Endodermal cell (in vitro differentiated cells): ENCODE measurements around the gene TPX2. TPM values are rescaled to one million over a fixed set of nuclear protein-coding genes. Genes with fewer than 3 reads are reported as not detected.
A peak's percentile ranks its signal among the peaks of the same experiment; 100 is the strongest.

Experiments used
- DNase-seq: peaks from one replicate; pipeline ENCODE4 v3.0.0-alpha.2; 2017
- H3K27ac ChIP-seq: 2 replicates; pipeline ENCODE4 v1.5.1; 2013; ENCODE audit warnings: mild to moderate bottlenecking, low read depth, low read length, moderate library complexity
- H3K27me3 ChIP-seq: 2 replicates; pipeline ENCODE4 v1.6.1; 2013; ENCODE audit warnings: mild to moderate bottlenecking, low read length, moderate library complexity; ENCODE audit not compliant: insufficient read depth, control insufficient read depth, poor library complexity, severe bottlenecking
- H3K36me3 ChIP-seq: 2 replicates; pipeline ENCODE4 v1.7.0; 2013; ENCODE audit warnings: mild to moderate bottlenecking, low read length, moderate library complexity; ENCODE audit not compliant: control insufficient read depth, insufficient read depth
- H3K4me1 ChIP-seq: one replicate; pipeline ENCODE4 v1.7.0; 2013; ENCODE audit warnings: low read length; ENCODE audit not compliant: control insufficient read depth, insufficient read depth
- H3K4me3 ChIP-seq: 2 replicates; pipeline ENCODE4 v1.5.1; 2013; ENCODE audit warnings: mild to moderate bottlenecking, low read length, moderate library complexity
- H3K9ac ChIP-seq: 2 replicates; pipeline ENCODE4 v1.6.1; 2013; ENCODE audit warnings: mild to moderate bottlenecking, low read length, moderate library complexity; ENCODE audit not compliant: poor library complexity, severe bottlenecking; ENCODE audit errors: extremely low read depth
- H3K9me3 ChIP-seq: 2 replicates; pipeline ENCODE4 v1.6.1; 2013; ENCODE audit warnings: mild to moderate bottlenecking, low read length, moderate library complexity; ENCODE audit not compliant: control insufficient read depth
- H3K27ac Mint-ChIP-seq: 2 replicates; pipeline ENCODE4 v1.8.0; 2020; ENCODE audit warnings: mixed read lengths
- H3K27me3 Mint-ChIP-seq: 2 replicates; pipeline ENCODE4 v1.8.0; 2021; ENCODE audit warnings: mild to moderate bottlenecking, mixed read lengths; ENCODE audit not compliant: insufficient read depth
- H3K36me3 Mint-ChIP-seq: 2 replicates; pipeline ENCODE4 v1.8.0; 2020; ENCODE audit warnings: low read depth, mixed read lengths
- H3K4me1 Mint-ChIP-seq: 2 replicates; pipeline ENCODE4 v1.8.0; 2020; ENCODE audit warnings: mixed read lengths
- H3K4me3 Mint-ChIP-seq: 2 replicates; pipeline ENCODE4 v1.8.0; 2020; ENCODE audit warnings: mild to moderate bottlenecking, moderate library complexity, mixed read lengths
- H3K9me3 Mint-ChIP-seq: 2 replicates; pipeline ENCODE4 v1.8.0; 2020; ENCODE audit warnings: mild to moderate bottlenecking, mixed read lengths
- WGBS, 2 experiments: methylation state at CpG; one replicate each; pipeline versions ENCODE4 v1.1.5 to v1.1.7; 2013; ENCODE audit warnings: missing lambda C conversion rate in 2 of 2, mixed read lengths in 1 of 2; ENCODE audit not compliant: insufficient coverage in 1 of 2, insufficient read length in 1 of 2; 5-methylcytosine and 5-hydroxymethylcytosine counted together
- total RNA-seq, 2 donors: library from RNA; stranded (reverse); fragmentation: NEBNext Ultra II Directional in 1 of 2; extraction: Animal tissue kit (Norgen Biotek cat#: 25700) in 1 of 2; gene quantifications; 2 replicates in 1 of 2; 3 replicates in 1 of 2; pipeline ENCODE4 v1.2.1, GENCODE V29; 2021
- TF ChIP-seq, protein P1 (sequence below): fragments of 200-600 bp; sonication (generic); conservative IDR thresholded peaks from 2 replicates; pipeline ENCODE4 v1.5.0; 2021; ENCODE audit warnings: antibody characterized with exemption, mild to moderate bottlenecking

TPX2 gene
- total RNA-seq, 2 donors from 2014 or later: 108 to 118 TPM

DNA sequence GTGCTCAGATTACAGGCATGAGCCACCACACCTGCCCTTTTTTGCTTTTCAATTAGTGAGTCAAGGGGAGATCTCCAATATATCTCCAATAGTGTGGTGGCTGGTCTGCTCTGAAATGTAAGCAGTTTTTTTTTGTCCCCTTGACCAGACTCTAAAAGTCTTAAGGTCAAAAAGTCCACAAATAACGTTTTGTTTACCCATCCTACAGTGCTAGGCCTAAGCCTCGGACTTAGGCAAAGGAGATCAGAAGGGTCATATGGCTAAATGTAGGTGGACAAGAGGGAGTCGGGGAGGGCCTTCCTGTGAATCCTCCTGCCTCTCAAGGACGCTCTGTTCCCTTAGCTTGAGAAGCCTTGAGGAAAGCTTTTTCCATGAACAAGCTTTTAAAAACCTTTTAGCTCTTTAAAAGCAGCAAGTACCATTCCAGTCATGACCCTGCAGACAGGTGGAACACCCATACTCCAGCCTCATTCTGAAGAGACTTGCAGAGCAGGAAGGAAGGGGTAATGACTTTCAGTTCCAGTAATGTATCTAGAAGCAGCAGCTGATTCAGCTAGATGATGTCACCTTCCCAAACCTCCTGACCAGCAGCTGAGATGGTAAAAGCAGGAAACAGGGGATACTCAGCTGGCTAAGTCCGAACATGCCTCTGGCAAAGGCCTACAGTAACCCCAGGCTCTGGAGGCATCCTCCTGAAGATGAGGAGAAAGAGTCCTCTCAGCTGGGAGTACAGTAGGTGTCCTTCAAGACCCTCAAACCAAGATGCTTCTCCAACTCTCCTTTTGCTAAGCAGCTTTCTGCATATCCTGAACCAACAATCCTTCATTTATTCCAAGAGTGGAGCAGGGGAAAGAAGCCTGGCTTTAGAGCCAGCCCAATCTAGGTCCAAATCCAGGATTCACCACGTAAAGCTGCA lies 40.0 kb upstream of the TPX2 start:
- no peak overlapping the region for H3K27ac ChIP-seq
- H3K9me3 Mint-ChIP-seq: no peaks in the 10 kb centered on the region

DNA sequence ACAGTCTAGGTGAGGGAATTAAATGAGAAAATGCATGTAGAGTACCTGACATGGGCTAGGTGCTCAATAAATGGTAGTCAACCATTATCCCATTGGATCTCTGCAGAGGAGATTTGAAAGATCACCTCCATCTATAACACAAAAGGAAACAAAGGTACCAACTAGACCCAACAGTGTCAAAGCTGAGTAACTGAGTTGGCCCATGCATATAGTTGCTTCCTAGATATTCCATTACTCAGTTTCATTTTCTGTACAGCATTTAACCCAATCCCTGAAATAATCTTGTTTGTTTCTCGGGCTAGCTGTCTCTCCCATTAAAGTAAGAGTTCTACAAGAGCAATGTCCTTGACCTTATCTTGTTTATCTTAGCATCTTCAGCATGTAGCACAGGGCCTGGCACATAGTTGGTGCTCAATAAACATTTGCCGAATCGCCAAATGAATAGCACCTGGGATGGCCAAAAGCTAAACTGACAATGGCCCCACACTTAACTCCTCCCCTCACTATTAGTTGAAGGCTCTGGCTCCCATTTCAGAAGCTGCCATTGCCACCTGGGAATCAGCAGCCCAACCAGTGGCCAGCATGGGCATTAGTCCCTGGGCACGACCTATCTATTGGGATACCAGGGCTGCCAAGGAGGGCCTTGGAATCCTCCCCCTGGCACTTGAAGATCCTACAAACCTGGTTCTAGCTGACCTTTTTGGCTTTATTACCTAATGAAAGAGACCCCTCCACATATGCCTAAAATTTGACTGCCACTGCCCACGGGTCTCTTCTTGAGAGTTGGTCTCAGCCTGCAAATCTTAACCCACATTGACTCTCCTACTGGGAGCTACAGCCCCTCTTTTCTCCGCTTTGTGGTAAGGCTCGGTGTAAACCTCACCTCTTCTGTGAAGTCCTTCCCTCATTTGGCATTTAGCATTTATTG lies 39.0 kb upstream of the TPX2 start:
- Mint-ChIP-seq H3K9me3 (no peaks in the 10 kb centered on the region), H3K4me3 (no peak overlapping the region), H3K27me3 (no peaks in the 10 kb centered on the region), H3K36me3 (peaks cover 48% of the 10 kb centered on the region), H3K4me1 (peaks cover 37% of the 10 kb centered on the region), H3K27ac (no peak overlapping the region)
- DNase-seq: no peak
- Histone ChIP-seq H3K27ac (no peak overlapping the region), H3K9ac (no peak overlapping the region), H3K27me3 (no peaks in the 10 kb centered on the region), H3K9me3 (no peaks in the 10 kb centered on the region), H3K4me1 (peaks cover 8% of the 10 kb centered on the region), H3K4me3 (no peak overlapping the region), H3K36me3 (peaks cover 37% of the 10 kb centered on the region)
- whole genome bisulfite sequencing, 2 experiments: 91 to 95% methylated on average over 4 to 7 of the region's 7 CpGs
- TF ChIP-seq, protein P1, sequence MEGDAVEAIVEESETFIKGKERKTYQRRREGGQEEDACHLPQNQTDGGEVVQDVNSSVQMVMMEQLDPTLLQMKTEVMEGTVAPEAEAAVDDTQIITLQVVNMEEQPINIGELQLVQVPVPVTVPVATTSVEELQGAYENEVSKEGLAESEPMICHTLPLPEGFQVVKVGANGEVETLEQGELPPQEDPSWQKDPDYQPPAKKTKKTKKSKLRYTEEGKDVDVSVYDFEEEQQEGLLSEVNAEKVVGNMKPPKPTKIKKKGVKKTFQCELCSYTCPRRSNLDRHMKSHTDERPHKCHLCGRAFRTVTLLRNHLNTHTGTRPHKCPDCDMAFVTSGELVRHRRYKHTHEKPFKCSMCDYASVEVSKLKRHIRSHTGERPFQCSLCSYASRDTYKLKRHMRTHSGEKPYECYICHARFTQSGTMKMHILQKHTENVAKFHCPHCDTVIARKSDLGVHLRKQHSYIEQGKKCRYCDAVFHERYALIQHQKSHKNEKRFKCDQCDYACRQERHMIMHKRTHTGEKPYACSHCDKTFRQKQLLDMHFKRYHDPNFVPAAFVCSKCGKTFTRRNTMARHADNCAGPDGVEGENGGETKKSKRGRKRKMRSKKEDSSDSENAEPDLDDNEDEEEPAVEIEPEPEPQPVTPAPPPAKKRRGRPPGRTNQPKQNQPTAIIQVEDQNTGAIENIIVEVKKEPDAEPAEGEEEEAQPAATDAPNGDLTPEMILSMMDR: no peak

More for the DNA sequence above, 40.0 kb upstream of the TPX2 start:
- Histone ChIP-seq H3K9me3 (no peaks in the 10 kb centered on the region), H3K9ac (no peak overlapping the region), H3K27me3 (no peaks in the 10 kb centered on the region), H3K4me3 (no peak overlapping the region), H3K4me1 (peaks cover 3% of the 10 kb centered on the region), H3K36me3 (peaks cover 37% of the 10 kb centered on the region)
- TF ChIP-seq, protein P1: no peak
- DNase-seq: peak; percentile 48
- Mint-ChIP-seq H3K4me1 (peaks cover 40% of the 10 kb centered on the region), H3K4me3 (no peak overlapping the region), H3K27ac (peak overlapping the region; percentile 71), H3K27me3 (no peaks in the 10 kb centered on the region), H3K36me3 (peaks cover 48% of the 10 kb centered on the region)
- 84 to 90% methylated on average over 6 of the region's 6 CpGs for WGBS, 2 experiments

DNA sequence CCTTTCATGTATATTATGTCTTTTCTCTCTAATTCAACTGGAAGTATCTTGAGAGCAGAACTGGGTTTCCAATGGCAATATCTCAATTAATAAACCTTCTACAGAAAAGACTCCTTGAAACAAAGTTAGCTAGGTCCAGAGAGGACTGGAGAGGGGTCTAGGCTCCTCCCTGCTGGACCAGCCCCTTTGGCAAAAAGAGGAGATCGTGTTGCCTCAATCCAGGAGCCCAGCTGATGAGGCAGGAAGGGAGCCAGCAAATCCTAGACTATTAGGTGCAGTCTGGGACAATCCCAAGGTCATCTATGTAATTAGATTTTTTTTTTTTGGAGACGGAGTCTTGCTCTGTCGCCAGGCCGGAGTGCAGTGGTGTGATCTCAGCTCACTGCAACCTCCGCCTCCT lies 38.3 kb upstream of the TPX2 start:
- Histone ChIP-seq H3K36me3 (peaks cover 36% of the 10 kb centered on the region), H3K9ac (no peak overlapping the region), H3K27ac (no peak overlapping the region), H3K4me1 (peaks cover 8% of the 10 kb centered on the region), H3K9me3 (no peaks in the 10 kb centered on the region), H3K4me3 (no peak overlapping the region), H3K27me3 (no peaks in the 10 kb centered on the region)
- peaks cover 47% of the 10 kb centered on the region for H3K36me3 Mint-ChIP-seq
- TF ChIP-seq, protein P1: no peak
- H3K27me3 Mint-ChIP-seq: no peaks in the 10 kb centered on the region
- 73 to 97% methylated on average over 3 to 5 of the region's 5 CpGs for WGBS, 2 experiments
- no peak for DNase-seq
- no peak overlapping the region for H3K27ac Mint-ChIP-seq
- no peak overlapping the region for H3K4me3 Mint-ChIP-seq
- peaks cover 30% of the 10 kb centered on the region for H3K4me1 Mint-ChIP-seq
- H3K9me3 Mint-ChIP-seq: no peaks in the 10 kb centered on the region
